ENCODE results near the gene RPRD1B.
A peak's percentile ranks its signal among the peaks of the same experiment; 100 is the strongest.

Gene RPRD1B

GRCh38 chr20:38119446-38119845 is 85.9 kb downstream of the RPRD1B start:
- DNase-seq, result no peak

GRCh38 chr20:38120625-38120988 is 87.1 kb downstream of the RPRD1B start:
- no peak for DNase-seq

DNA sequence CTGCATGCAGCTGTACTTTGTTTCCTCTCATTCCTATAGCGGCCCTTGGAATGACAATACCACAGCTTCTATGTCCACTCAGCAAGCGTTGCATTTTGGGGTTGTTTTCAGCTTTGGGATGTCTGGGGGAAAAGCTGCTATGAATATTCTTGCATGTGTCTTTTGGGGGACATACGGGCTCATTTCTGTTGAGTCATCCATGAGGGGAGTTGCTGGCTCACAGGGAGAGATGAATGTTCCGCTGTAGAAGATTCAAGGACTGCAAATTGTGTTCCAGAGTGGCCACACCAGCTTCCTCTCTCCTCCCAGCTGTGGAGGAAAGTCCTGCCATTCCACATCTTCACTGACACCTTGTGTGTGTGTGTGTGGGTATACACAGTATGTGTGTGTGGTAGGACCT is 88.2 kb downstream of the RPRD1B start:
- no peak for DNase-seq

DNA sequence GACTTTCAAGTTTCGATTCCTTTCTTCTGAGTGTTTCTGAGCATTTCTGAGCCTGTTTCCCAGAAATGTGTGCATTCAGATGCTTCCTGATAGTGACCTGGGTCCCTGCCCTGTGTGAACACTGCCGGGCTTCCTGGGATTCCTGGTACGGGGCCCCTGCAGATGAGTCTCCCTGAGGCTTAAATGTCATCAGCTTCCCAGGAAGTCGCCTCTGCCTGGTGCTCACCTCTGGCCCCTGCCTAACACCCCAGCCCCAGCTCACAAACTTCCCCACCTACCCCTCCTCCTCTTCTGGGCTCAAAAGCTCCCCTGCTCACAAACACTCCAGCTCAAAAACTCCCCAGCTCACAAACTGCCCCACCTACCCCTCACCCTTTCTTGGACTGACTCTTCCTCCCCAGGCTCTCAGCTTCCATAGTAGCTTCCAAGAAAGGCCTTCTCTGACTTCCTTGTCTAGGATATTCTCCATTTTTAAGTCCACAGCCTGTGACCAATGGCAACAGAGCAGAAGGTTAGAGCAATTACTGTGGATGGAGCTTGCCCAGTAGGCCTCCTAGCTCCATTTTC is 89.6 kb downstream of the RPRD1B start:
- no peak for DNase-seq

- DNase-seq, result peak in 3 of 58 donors; percentile 6 to 49 (median 8)
Observed at GRCh38 chr20:38125157-38126056, 91.9 kb downstream of the RPRD1B start.

DNA sequence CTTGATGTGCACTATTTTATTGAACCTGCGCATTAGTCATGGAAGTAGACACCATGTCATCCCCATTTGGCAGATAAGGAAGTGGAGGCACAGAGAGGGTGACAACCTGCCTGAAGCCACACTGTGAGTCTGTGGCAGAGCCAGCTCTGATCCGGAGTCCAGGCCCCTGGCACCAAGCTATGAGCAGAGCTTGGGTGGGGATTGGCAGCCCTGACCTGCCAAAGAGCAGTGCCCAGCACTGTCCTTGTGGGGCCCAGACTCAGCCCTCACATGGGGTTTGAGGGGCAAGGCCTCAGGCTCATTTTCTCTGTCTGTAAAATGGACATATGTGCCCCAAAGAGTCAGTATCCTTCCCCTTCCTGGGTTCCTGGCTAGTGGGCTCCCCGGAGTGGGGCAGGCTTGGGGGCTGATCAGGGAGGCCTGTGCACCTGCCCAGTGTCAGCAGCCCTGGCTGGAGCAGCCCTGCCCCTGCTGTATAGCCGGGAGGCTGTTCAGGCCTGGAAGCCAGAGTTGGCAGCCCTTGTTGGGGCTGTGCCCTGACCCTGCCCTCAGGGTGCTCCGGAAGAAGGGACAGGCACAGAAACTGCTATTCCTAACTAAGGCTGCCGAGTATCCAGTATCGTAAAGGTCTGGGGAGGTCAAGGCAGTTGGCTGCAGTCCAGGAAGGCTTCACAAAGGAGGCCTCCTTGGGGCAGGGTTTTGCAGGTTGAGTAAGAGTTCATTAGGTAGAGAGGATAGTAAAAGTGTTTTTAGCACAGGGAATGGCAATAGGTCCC is 92.8 kb downstream of the RPRD1B start:
- DNase-seq, result no peak

GRCh38 chr20:38126932-38127621 is 93.5 kb downstream of the RPRD1B start:
- peak in 2 of 58 donors; percentile 14 to 17 for DNase-seq

DNA sequence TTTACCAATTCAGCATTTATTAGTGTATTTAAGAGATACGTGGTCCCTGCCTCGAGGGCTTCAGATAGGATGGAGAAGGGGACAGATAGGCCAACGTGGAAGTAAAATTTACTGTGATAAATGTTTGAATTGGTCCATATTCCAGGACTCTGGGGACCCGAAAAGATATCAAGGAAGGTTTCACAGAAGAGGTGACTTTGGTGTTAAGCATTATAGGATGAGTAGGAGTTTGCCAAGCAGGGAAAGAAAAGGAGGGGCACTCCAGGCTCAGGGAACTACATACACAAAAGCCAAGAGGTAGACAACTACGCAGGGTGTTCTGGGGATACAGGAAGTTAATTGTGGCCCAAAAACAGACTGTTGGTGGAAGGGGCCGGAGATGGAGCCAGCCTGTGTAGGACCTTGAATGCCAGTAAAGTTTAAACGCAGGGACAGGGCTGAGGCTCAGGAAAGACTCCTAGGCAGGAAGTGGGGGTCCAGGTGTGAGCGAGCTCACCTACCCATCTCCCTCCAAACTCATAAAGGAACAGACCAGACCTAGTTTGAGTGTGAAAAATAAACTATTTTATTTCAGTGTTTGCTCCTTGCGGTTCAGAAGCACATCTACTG is 94.5 kb downstream of the RPRD1B start:
- no peak for DNase-seq

GRCh38 chr20:38128691-38129090 is 95.1 kb downstream of the RPRD1B start:
- DNase-seq, result no peak

DNA sequence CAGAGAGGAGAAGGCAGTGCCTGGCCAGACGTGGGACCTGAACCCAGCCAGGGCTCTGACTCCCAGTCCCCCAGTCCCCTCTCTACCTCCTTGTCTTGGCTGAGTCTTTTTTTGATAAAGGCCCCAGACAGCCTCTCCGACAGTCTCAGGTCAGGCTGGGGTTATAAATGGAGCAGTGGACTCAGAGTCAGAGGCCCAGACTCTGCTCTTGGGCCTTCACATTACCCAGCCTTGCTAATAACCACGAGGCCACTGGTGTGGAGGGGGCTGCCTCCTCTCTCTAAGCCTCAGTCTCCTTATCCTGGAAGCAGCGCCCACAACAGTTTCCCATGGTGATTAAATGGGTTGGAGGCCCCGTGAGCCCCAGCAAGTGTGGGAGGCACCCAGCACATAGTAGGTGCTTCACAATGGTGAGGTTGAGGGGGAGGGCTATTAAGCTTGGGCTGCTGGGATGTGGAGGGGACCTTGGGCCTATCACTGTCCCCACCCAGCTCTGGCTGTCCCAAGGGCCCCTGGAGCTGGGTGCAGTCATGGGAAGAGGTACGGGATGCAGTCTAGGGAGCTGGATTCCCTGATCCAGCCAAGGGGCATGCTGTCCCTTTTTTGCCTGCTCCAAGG is 95.8 kb downstream of the RPRD1B start:
- no peak for DNase-seq

DNA sequence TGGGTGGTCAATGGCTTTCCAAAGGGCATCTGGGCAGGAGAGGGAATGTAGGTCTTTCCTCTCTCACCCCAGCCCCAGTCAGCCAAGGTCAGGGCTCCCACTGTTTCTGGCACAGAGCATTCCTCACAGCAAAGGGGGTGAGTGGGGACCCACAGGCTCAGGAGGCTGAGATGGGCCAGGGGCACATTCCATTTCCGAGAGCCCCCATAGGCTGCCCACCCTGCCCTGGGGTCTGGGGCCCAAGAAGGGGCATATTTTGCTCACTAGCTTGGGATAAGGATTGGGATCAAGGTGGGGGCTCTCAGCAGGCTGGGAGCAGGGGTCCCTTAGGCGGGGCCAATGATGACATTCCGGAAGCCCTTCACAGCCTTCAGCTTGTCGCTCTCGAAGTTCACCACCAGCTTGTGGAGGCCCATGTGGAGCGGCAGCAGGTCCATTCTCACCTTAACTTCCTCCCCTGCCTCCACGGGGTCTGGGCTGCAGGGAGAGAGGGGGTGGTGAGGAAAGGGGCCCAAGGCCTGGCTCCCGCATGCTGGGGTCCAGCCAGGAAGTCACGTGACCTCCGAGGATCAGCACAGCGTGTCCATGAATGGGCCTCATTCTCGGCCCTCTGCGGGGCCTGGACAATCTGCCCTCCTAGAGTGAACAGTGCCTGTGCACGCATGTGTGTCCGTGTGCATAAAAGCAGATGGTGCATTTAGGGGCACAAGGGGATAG is 96.5 kb downstream of the RPRD1B start:
- no peak for DNase-seq

DNA sequence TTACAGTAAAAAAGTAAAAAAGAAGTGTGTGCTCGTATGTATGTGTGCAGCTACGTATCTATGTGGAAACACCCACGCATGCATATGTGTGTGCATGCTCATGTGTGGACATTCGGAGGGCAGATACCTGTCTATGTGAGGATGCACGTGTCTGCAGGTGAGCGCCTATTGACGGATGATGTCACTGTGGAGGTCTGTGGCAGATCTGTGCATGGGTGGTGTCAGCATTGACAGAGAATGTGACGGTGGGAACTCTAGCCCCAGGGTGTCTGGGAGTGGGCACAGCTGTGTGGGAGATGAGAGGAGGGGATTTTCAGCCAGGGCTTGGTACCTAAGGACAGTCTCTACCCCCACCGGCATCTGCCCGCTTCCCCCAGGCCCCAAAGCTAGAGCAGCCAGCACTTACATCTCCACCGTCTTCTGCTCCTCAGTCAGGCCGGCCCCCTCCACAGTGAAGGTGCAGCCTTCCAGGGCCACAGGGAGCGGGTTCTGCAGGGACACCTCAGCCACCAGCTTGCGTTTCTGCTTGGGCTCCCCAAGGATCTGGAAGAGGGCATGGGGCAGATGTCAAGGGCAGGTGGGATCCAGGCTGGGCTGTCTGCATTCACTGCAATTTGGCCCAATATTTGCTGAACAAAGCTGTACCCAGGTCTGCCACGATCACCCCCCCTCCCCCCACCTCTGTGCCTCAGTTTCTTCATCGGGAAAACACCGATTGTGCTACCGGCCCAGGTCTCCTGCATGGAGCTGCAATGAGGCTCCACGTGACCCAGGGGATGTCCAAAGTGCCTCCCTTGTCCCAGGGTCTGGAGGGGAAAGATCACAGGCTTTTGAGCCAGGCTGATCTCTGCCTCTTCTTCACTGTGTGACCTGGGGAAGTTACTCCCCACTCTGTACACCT is 97.4 kb downstream of the RPRD1B start:
- no peak for DNase-seq

DNA sequence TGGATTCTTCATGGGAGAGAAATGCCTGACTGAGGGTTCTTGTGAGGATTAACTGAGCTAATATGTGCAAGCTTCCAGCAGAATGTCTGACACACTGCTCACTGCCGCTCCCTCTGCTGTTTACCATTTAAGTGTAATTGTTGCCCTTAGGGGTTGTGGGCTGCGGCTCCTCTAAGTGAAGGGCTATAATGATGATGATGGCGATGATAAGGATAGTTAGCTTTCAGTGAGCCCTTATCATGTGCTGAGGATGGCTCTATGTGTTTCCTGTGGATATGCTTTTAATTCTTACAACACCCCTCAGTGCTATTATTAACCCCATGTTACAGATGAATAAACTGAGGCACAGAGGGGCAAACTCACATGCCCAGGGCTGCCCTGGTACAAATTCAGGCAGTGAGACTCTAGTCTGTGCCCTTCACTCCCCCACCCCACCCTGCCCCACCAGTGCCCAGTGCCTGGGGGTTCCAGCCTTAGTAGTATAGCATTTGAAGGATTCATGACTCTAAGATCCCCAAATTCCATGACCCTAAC is 98.1 kb downstream of the RPRD1B start:
- no peak for DNase-seq

DNA sequence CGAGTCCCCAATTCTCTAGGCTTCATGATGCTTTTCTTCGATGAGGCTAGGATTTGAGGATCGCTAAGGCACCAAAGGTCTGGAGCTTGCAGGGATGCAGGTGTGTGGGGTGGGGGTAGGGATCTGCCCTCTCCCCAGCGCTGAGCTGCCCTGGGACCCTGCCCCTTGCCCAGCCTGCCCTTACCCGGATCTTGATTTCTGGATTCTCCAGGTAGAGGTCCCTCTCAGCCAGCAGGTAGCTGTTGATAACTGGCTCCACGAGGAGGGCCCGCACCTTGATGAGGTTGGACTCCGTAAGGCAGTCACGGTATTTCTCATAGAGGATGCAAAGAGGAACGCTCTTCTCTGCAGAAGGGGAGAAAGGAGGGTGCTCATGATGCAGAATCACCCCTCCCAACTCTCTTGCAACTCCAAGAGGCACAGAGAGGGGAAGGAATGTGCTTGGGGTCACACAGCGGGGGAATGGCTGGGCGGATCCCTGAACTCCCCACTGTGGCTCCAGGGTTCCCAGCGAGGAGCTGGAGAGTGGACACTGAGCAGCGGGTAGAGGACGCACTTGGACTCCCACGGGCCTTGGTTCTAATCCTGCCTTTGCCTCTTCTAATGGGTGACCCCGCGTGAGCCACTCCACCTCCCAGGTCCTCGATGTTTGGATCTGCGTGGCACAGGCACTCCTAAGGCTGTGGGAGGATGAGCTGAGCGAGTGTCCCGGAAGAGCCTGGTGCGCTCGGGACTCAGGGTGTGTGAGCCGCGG is 98.8 kb downstream of the RPRD1B start:
- DNase-seq, result no peak

- no peak for DNase-seq
Observed at GRCh38 chr20:38132910-38133501, 99.5 kb downstream of the RPRD1B start.

DNA sequence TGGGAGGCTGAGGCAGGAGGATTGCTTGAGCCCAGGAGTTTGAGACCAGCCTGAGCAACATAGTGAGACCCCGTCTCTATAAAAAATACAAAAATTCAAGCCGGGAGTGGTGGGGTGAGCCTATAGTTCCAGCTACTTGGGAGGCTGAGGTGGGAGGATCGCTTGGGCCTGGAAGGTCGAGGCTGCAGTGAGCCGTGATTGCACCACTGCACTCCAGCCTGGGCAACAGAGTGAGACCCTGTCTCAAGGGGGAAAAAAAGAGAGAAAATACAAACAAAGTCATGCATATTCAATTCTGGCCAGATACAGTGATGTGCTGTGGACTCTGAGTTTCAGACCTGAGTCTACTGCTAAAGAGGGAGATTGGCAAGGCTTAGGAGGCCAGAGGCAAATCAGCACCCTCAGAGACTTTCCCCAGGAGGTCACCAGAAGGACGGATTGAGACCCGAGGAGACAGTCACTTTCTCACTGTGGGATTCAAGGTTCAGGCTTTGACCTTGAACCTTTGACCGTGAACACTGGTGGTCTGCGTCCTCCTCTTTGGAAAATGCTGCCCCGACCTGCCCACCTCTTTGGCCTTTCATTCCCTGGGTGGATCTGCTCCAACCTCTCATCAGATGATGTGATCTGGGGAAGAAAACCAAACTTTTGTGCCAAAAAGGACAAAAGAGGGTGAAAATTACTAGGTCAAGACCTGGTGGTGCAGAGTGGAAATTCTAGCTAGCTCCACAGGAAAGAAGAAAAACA is 100.3 kb downstream of the RPRD1B start:
- no peak for DNase-seq

Data from anterior cingulate cortex (tissue), 58 donors.